Hematopoietic multipotent progenitor cell treated with erythropoietin and hydrocortisone succinate and interleukin-3 and kit ligand, for 4 days (in vitro differentiated cells): Measurements from ENCODE around the gene PRICKLE3.
"Not testable (repeated sequence)": the region's sequence is repeated elsewhere in the genome, so short reads cannot be mapped to it uniquely, and the experiment has no call there.

Experiments
- DNase-seq: peaks from one replicate; pipeline ENCODE4 v3.0.0-alpha.2; 2015

PRICKLE3 gene

GRCh38 chrX:49155900-49156837 is 30.0 kb downstream of the PRICKLE3 start:
- DNase-seq, result peak; percentile 94

DNA sequence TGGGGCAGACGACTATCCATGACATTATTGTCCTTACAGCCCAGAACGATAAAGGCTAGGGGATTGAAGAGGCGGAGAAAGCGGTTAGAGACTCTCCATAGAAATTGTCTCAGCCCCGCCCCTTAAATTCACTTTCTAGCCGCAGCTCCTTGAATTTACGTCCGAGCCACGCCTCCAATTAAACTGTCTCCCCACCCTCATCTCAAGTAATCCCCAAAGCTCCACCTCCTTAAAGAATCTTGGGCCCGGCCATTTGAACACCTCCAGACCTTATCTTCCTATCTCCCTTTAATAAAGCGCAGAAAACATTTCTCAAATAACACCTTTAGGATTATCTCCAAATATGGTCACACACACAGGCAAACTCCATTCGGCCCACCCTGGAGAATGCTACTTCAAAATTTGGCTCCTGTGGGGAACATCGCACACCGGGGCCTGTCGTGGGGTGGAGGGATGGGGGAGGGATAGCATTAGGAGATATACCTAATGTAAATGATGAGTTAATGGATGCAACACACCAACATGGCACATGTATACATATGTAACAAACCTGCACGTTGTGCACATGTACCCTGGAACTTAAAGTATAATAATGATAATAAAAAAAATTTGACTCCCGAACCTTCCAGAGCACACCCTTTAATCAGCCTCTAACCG is 30.8 kb downstream of the PRICKLE3 start:
- peak; percentile 97 for DNase-seq

GRCh38 chrX:49153467-49153866 is 32.7 kb downstream of the PRICKLE3 start:
- no peak for DNase-seq

- not testable (repeated sequence) for DNase-seq
Observed at GRCh38 chrX:49149291-49149690, 36.9 kb downstream of the PRICKLE3 start.

GRCh38 chrX:49148390-49149100 is 37.6 kb downstream of the PRICKLE3 start:
- DNase-seq, result peak; percentile 92

- peak; percentile 50 for DNase-seq
Observed at GRCh38 chrX:49147936-49148335, 38.2 kb downstream of the PRICKLE3 start.

GRCh38 chrX:49147282-49147681 is 38.9 kb downstream of the PRICKLE3 start:
- DNase-seq, result peak; percentile 48

DNA sequence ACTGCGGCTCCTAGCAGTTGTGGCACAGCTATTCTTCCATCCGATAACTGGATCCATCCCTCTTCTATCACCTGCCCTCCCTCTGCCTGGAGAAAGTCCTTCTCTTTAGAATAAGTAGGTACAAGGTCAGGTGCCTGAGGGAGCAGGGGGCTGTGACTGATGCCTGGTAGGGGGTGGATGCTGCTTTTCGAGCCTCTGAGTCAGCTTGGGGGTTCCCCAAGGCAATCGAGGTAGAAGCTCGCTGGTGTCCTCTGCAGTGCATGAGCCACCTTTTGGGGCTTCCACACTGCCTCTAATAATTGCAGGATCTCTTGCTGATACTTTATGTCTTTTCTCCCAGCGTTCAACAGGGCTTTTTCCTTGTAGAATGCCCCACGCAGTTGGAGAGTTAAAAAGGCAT is 43.0 kb downstream of the PRICKLE3 start:
- DNase-seq, result not testable (repeated sequence)

DNA sequence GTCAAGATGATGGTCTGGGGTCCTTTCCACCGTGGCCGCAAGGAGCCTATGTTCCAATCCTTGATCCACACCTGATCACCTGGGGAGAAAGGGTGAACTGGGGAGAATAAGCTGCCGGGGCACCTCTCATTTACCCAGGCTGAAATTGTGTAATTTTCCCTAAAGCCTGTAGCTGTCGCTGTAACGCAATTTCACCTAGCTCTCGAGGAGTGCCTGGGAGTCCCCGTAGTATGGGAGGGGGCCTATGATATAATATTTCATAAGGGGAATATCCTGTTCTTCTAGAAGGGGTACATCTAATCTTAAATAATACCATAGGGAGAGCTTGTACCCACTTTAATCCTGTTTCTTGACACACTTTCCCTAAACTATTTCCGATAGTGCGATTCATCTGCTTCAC is 43.9 kb downstream of the PRICKLE3 start:
- peak; percentile 61 for DNase-seq

DNA sequence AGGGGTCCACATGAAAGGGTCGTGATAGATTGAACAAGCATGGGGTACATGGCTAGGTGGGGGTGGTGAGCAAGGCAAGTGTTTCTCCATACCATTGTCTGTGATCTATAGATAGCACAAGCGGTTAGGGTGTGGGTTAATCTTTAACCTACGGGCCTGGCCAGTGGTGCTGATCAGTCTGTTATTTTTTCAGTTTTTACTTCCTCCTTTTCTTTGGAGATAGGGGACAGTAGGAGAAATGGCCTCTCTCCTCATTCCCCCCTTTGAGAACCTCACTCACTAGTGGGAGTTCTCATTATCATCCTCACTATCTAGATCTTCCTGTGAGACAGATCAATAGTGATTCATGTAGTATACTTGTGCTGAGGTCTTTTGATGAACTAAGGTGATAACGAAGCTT is 46.5 kb downstream of the PRICKLE3 start:
- DNase-seq, result no peak

GRCh38 chrX:49137492-49137891 is 48.7 kb downstream of the PRICKLE3 start:
- no peak for DNase-seq

- DNase-seq, result no peak
Observed at GRCh38 chrX:49133759-49134158, 52.4 kb downstream of the PRICKLE3 start.

DNA sequence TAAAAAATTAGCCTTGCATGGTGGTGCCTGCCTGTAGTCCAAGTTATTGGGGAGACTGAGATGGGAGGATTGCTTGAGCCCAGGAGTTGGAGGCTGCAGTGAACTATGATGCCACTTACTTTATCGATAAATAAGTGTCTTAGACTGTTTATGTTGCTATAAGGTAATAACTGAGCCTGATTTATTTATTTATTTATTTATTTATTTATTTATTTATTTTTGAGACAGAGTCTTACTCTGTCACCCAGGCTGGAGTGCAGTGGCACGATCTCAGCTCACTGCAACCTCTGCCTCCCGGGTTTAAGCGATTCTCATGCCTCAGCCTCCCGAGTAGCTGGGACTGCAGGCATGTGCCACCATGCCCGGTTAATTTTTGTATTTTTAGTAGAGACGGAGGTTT is 53.9 kb downstream of the PRICKLE3 start:
- DNase-seq, result not testable (repeated sequence)

GRCh38 chrX:49129427-49129826 is 56.7 kb downstream of the PRICKLE3 start:
- DNase-seq, result peak; percentile 47

DNA sequence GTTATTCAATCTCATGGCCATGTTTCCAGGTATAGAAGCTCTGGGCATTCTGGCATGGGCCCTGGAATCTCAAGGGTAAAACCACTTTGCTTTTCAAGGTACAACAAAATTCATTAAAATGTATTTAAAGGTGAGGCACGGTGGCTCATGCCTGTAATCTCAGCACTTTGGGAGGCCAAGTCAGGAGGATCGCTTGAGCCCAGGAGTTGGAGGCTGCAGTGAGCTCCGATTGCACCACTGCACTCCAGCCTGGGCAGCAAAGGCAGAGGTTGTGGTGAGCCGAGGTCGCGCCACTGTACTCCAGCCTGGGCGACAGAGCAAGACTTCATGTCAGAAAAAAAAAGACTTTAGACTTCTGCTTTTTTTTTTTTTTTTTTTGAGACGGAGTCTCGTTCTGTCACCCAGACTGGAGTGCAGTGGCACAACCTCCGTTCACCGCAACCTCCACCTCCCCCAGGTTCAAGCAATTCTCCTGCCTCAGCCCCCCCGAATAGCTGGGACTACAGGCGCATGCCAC is 58.4 kb downstream of the PRICKLE3 start:
- DNase-seq, result peak; percentile 65
